HepG2 (cell line): ENCODE measurements around the gene STAMBPL1. TPM values are rescaled to one million over a fixed set of nuclear protein-coding genes. Genes with fewer than 3 reads are reported as not detected.

Source experiments
- HIVEP1 ChIP-seq: sonication (generic); formaldehyde crosslinking; IDR thresholded peaks from 2 replicates; pipeline ENCODE4 v1.4.0; 2020; ENCODE audit warnings: mild to moderate bottlenecking, missing genetic modification reagents
- IKZF4 ChIP-seq: sonication (generic); formaldehyde crosslinking; IDR thresholded peaks from 2 replicates; pipeline ENCODE4 v1.5.1; 2020; ENCODE audit warnings: borderline replicate concordance, mild to moderate bottlenecking, low read depth, missing genetic modification reagents; ENCODE audit errors: not compliant biosample characterization
- KAT7 ChIP-seq: IDR thresholded peaks from 2 replicates; pipeline ENCODE4 v1.6.1; 2018; ENCODE audit warnings: borderline replicate concordance, missing compliant biosample characterization
- MAFG ChIP-seq: sonication (generic); formaldehyde crosslinking; IDR thresholded peaks from 2 replicates; pipeline ENCODE4 v1.5.1; 2020; ENCODE audit warnings: mild to moderate bottlenecking, missing genetic modification reagents
- WIZ ChIP-seq: sonication (generic); formaldehyde crosslinking; IDR thresholded peaks from 2 replicates; pipeline ENCODE4 v1.5.1; 2020; ENCODE audit warnings: mild to moderate bottlenecking, missing genetic modification reagents
- ZNF30 ChIP-seq: sonication (generic); formaldehyde crosslinking; IDR thresholded peaks from 2 replicates; pipeline ENCODE4 v1.5.0; 2020; ENCODE audit warnings: mild to moderate bottlenecking, missing genetic modification reagents
- ZNF329 ChIP-seq: sonication (generic); formaldehyde crosslinking; IDR thresholded peaks from 2 replicates; pipeline ENCODE4 v1.9.0; 2021; ENCODE audit warnings: low read depth, mild to moderate bottlenecking, missing genetic modification reagents
- ZNF441 ChIP-seq: sonication (generic); formaldehyde crosslinking; IDR thresholded peaks from 2 replicates; pipeline ENCODE4 v1.7.0; 2021; ENCODE audit warnings: missing genetic modification reagents, borderline replicate concordance
- ZNF501 ChIP-seq: sonication (generic); formaldehyde crosslinking; IDR thresholded peaks from 2 replicates; pipeline ENCODE4 v1.5.1; 2020; ENCODE audit warnings: mild to moderate bottlenecking, moderate library complexity, missing genetic modification reagents
- polyA plus RNA-seq, 8 experiments: library from polyadenylated mRNA; depleted of rRNA in 3 of 8; stranded (reverse) in 7 of 8; unstranded in 1 of 8; fragments of >200 nt; fragmentation: Illumina TruSeq in 4 of 8; extraction: Trizol in 4 of 8; gene quantifications; 2 replicates each; pipeline versions ENCODE4 v1.2.1 to v1.2.3, GENCODE V29; 2011 to 2016; ENCODE audit warnings: low read depth in 4 of 8, missing spikeins in 1 of 8, mixed read lengths in 1 of 8; ENCODE audit not compliant: insufficient read depth in 1 of 8
- total RNA-seq, 5 experiments: library from RNA; depleted of rRNA; stranded (reverse); fragments of >200 nt; fragmentation: Illumina TruSeq; extraction: Trizol; gene quantifications; 2 replicates each; pipeline ENCODE4 v1.2.3, GENCODE V29; 2016; ENCODE audit warnings: low read depth in 1 of 5
- TF ChIP-seq, protein P1 (sequence below): sonication (generic); formaldehyde crosslinking; IDR thresholded peaks from 2 replicates; pipeline ENCODE4 v1.9.0; 2021; ENCODE audit warnings: mild to moderate bottlenecking, missing genetic modification reagents
- TF ChIP-seq, protein P2 (sequence below): sonication (generic); formaldehyde crosslinking; IDR thresholded peaks from 2 replicates; pipeline ENCODE4 v1.5.0; 2020; ENCODE audit warnings: missing genetic modification reagents
- TF ChIP-seq, protein P3 (sequence below): sonication (generic); formaldehyde crosslinking; IDR thresholded peaks from 2 replicates; pipeline ENCODE4 v1.4.0; 2020; ENCODE audit warnings: missing genetic modification reagents, borderline replicate concordance
- TF ChIP-seq, protein P4 (sequence below): sonication (generic); formaldehyde crosslinking; IDR thresholded peaks from 2 replicates; pipeline ENCODE4 v1.4.0; 2020; ENCODE audit warnings: missing genetic modification reagents, borderline replicate concordance

STAMBPL1 gene
- total and polyA plus RNA-seq, 2 of the 13 experiments (the other 11 are each of a cell fraction or from before 2014, with no cell fraction given) = 1.4 to 1.5 TPM

DNA sequence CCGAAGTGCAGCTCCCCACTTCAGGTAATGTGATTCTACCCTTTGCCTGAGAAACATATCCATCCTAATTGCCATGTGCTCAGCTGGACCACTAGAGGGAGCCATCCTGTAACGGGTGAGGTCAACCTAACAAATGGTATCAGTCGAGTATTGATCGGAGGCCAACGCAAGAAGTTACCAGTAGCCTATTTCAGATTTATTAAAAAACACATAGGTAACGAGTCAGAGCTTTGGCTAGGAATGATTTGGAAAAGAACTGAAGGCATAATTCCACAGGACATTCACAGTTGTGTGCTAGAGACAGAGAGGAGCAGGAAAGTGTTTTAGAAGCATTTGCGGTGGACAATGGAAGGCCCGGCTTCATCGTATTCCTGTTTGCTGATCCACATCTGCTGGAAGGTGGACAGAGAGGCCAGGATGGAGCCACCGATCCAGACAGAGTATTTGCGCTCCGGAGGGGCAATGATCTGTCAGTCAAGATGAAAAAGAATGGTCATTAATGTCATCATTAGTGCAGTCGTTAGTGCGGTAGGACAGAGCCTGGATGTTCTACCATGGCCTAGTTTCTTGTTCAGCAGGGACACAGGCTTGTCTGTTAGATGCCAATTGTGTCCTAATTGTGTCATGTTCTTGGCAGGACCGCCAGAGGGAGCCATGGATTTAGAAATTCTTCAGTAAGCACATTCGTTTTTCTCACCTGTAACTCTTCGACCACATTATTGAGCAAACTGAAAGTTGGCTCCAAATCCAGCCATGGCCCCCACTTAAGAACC, 55.0 kb downstream of the STAMBPL1 start (continued):
- TF ChIP-seq, protein P1, sequence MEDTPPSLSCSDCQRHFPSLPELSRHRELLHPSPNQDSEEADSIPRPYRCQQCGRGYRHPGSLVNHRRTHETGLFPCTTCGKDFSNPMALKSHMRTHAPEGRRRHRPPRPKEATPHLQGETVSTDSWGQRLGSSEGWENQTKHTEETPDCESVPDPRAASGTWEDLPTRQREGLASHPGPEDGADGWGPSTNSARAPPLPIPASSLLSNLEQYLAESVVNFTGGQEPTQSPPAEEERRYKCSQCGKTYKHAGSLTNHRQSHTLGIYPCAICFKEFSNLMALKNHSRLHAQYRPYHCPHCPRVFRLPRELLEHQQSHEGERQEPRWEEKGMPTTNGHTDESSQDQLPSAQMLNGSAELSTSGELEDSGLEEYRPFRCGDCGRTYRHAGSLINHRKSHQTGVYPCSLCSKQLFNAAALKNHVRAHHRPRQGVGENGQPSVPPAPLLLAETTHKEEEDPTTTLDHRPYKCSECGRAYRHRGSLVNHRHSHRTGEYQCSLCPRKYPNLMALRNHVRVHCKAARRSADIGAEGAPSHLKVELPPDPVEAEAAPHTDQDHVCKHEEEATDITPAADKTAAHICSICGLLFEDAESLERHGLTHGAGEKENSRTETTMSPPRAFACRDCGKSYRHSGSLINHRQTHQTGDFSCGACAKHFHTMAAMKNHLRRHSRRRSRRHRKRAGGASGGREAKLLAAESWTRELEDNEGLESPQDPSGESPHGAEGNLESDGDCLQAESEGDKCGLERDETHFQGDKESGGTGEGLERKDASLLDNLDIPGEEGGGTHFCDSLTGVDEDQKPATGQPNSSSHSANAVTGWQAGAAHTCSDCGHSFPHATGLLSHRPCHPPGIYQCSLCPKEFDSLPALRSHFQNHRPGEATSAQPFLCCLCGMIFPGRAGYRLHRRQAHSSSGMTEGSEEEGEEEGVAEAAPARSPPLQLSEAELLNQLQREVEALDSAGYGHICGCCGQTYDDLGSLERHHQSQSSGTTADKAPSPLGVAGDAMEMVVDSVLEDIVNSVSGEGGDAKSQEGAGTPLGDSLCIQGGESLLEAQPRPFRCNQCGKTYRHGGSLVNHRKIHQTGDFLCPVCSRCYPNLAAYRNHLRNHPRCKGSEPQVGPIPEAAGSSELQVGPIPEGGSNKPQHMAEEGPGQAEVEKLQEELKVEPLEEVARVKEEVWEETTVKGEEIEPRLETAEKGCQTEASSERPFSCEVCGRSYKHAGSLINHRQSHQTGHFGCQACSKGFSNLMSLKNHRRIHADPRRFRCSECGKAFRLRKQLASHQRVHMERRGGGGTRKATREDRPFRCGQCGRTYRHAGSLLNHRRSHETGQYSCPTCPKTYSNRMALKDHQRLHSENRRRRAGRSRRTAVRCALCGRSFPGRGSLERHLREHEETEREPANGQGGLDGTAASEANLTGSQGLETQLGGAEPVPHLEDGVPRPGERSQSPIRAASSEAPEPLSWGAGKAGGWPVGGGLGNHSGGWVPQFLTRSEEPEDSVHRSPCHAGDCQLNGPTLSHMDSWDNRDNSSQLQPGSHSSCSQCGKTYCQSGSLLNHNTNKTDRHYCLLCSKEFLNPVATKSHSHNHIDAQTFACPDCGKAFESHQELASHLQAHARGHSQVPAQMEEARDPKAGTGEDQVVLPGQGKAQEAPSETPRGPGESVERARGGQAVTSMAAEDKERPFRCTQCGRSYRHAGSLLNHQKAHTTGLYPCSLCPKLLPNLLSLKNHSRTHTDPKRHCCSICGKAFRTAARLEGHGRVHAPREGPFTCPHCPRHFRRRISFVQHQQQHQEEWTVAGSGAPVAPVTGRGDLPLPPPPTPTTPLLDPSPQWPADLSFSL = 0 out of 2 replicates have a peak, but pooled peaks have one; percentile 16
- TF ChIP-seq ZNF441 (CRISPR knock-in tag) (no peak), ZNF329 (no peak), ZNF30 (CRISPR knock-in tag) (no peak), HIVEP1 (no peak), IKZF4 (CRISPR knock-in tag) (no peak), WIZ (no peak), MAFG (no peak), KAT7 (CRISPR knock-in tag) (no peak), ZNF501 (0 out of 2 replicates have a peak, but pooled peaks have one; percentile 31)
- TF ChIP-seq, protein P2, sequence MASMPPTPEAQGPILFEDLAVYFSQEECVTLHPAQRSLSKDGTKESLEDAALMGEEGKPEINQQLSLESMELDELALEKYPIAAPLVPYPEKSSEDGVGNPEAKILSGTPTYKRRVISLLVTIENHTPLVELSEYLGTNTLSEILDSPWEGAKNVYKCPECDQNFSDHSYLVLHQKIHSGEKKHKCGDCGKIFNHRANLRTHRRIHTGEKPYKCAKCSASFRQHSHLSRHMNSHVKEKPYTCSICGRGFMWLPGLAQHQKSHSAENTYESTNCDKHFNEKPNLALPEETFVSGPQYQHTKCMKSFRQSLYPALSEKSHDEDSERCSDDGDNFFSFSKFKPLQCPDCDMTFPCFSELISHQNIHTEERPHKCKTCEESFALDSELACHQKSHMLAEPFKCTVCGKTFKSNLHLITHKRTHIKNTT (CRISPR knock-in tag) = no peak
- TF ChIP-seq, protein P3, sequence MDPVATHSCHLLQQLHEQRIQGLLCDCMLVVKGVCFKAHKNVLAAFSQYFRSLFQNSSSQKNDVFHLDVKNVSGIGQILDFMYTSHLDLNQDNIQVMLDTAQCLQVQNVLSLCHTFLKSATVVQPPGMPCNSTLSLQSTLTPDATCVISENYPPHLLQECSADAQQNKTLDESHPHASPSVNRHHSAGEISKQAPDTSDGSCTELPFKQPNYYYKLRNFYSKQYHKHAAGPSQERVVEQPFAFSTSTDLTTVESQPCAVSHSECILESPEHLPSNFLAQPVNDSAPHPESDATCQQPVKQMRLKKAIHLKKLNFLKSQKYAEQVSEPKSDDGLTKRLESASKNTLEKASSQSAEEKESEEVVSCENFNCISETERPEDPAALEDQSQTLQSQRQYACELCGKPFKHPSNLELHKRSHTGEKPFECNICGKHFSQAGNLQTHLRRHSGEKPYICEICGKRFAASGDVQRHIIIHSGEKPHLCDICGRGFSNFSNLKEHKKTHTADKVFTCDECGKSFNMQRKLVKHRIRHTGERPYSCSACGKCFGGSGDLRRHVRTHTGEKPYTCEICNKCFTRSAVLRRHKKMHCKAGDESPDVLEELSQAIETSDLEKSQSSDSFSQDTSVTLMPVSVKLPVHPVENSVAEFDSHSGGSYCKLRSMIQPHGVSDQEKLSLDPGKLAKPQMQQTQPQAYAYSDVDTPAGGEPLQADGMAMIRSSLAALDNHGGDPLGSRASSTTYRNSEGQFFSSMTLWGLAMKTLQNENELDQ (CRISPR knock-in tag) = no peak
- TF ChIP-seq, protein P4, sequence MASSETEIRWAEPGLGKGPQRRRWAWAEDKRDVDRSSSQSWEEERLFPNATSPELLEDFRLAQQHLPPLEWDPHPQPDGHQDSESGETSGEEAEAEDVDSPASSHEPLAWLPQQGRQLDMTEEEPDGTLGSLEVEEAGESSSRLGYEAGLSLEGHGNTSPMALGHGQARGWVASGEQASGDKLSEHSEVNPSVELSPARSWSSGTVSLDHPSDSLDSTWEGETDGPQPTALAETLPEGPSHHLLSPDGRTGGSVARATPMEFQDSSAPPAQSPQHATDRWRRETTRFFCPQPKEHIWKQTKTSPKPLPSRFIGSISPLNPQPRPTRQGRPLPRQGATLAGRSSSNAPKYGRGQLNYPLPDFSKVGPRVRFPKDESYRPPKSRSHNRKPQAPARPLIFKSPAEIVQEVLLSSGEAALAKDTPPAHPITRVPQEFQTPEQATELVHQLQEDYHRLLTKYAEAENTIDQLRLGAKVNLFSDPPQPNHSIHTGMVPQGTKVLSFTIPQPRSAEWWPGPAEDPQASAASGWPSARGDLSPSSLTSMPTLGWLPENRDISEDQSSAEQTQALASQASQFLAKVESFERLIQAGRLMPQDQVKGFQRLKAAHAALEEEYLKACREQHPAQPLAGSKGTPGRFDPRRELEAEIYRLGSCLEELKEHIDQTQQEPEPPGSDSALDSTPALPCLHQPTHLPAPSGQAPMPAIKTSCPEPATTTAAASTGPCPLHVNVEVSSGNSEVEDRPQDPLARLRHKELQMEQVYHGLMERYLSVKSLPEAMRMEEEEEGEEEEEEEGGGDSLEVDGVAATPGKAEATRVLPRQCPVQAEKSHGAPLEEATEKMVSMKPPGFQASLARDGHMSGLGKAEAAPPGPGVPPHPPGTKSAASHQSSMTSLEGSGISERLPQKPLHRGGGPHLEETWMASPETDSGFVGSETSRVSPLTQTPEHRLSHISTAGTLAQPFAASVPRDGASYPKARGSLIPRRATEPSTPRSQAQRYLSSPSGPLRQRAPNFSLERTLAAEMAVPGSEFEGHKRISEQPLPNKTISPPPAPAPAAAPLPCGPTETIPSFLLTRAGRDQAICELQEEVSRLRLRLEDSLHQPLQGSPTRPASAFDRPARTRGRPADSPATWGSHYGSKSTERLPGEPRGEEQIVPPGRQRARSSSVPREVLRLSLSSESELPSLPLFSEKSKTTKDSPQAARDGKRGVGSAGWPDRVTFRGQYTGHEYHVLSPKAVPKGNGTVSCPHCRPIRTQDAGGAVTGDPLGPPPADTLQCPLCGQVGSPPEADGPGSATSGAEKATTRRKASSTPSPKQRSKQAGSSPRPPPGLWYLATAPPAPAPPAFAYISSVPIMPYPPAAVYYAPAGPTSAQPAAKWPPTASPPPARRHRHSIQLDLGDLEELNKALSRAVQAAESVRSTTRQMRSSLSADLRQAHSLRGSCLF = no peak
